GM12801 (cell line): Measurements from ENCODE around the gene TPM3.

Experiments
- CTCF ChIP-seq: IDR thresholded peaks from one replicate; pipeline ENCODE4 v1.5.1; 2011; ENCODE audit warnings: control low read depth; ENCODE audit not compliant: insufficient read length; ENCODE audit errors: extremely low read depth

Gene TPM3

GRCh38 chr1:154142358-154142757, 49.5 kb downstream of the TPM3 start:
- TF ChIP-seq CTCF: no peak

- TF ChIP-seq CTCF: no peak
Measured at GRCh38 chr1:154141240-154141639, 50.7 kb downstream of the TPM3 start.

GRCh38 chr1:154137888-154138287, 54.0 kb downstream of the TPM3 start:
- TF ChIP-seq CTCF: no peak

GRCh38 chr1:154133256-154133655, 58.6 kb downstream of the TPM3 start:
- no peak for TF ChIP-seq CTCF

- TF ChIP-seq CTCF: no peak
Measured at GRCh38 chr1:154129391-154129970, 62.4 kb downstream of the TPM3 start.

GRCh38 chr1:154117642-154118041, 74.3 kb downstream of the TPM3 start:
- no peak for TF ChIP-seq CTCF

- TF ChIP-seq CTCF: no peak
Measured at GRCh38 chr1:154115180-154115579, 76.7 kb downstream of the TPM3 start.
